HK-2 (cell line): ENCODE data around the gene SPRING1.
"Not testable (repeated sequence)": the region's sequence is repeated elsewhere in the genome, so short reads cannot be mapped to it uniquely, and the experiment has no call there.

ENCODE experiments used
- DNase-seq: peaks from one replicate; pipeline ENCODE4 v3.0.0-alpha.2; 2018; ENCODE audit not compliant: unreplicated experiment

The SPRING1 gene

GRCh38 chr12:116737774-116738657, at the start of gene SPRING1, which contains the start of gene RNFT2:
Gene SPRING1 (minus strand): TSS chr12:116738069. CDS start chr12:116737900, 169 bp downstream.
Gene RNFT2 (plus strand): TSS chr12:116738315. CDS start chr12:116740498, 2,183 bp downstream.
- DNase-seq = peak; percentile 99

- DNase-seq = no peak
Measured at GRCh38 chr12:116784238-116784612, 46.4 kb upstream of the SPRING1 start.

- DNase-seq = no peak
Measured at GRCh38 chr12:116783525-116784237, 45.8 kb upstream of the SPRING1 start.

- no peak for DNase-seq
Measured at GRCh38 chr12:116780942-116781341, 43.1 kb upstream of the SPRING1 start.

- no peak for DNase-seq
Measured at GRCh38 chr12:116779597-116779996, 41.7 kb upstream of the SPRING1 start.

- no peak for DNase-seq
Measured at GRCh38 chr12:116777245-116777644, 39.4 kb upstream of the SPRING1 start.

- no peak for DNase-seq
Measured at GRCh38 chr12:116774020-116774419, 36.2 kb upstream of the SPRING1 start.

- DNase-seq = no peak
Measured at GRCh38 chr12:116773276-116773731, 35.4 kb upstream of the SPRING1 start.

GRCh38 chr12:116771651-116772050, 33.8 kb upstream of the SPRING1 start:
- peak; percentile 4 for DNase-seq

GRCh38 chr12:116766746-116767145, 28.9 kb upstream of the SPRING1 start:
- DNase-seq = no peak

GRCh38 chr12:116766285-116766684, 28.4 kb upstream of the SPRING1 start:
- no peak for DNase-seq

GRCh38 chr12:116765271-116765670, 27.4 kb upstream of the SPRING1 start:
- DNase-seq = peak; percentile 7

- DNase-seq = no peak
Measured at GRCh38 chr12:116761499-116761898, 23.6 kb upstream of the SPRING1 start.

- no peak for DNase-seq
Measured at GRCh38 chr12:116760622-116761020, 22.8 kb upstream of the SPRING1 start.

- no peak for DNase-seq
Measured at GRCh38 chr12:116759783-116760621, 22.1 kb upstream of the SPRING1 start.

- not testable (repeated sequence) for DNase-seq
Measured at GRCh38 chr12:116754783-116755182, 16.9 kb upstream of the SPRING1 start.

GRCh38 chr12:116754097-116754496, 16.2 kb upstream of the SPRING1 start:
- not testable (repeated sequence) for DNase-seq

- no peak for DNase-seq
Measured at GRCh38 chr12:116750298-116750697, 12.4 kb upstream of the SPRING1 start.

GRCh38 chr12:116749884-116750283, 12.0 kb upstream of the SPRING1 start:
- no peak for DNase-seq

- DNase-seq = no peak
Measured at GRCh38 chr12:116745554-116745953, 7.7 kb upstream of the SPRING1 start.

- DNase-seq = no peak
Measured at GRCh38 chr12:116744766-116745165, 6.9 kb upstream of the SPRING1 start.

- not testable (repeated sequence) for DNase-seq
Measured at GRCh38 chr12:116742787-116743186, 4.9 kb upstream of the SPRING1 start.
